ENCODE measurements around the gene CREB3L4. TPM values are rescaled to one million over a fixed set of nuclear protein-coding genes. Genes with fewer than 3 reads are reported as not detected.
"Not testable (repeated sequence)": the region's sequence is repeated elsewhere in the genome, so short reads cannot be mapped to it uniquely, and the experiment has no call there.

Gene CREB3L4
- total RNA-seq, 1 donor from 2014 or later, result 4.1 TPM

DNA sequence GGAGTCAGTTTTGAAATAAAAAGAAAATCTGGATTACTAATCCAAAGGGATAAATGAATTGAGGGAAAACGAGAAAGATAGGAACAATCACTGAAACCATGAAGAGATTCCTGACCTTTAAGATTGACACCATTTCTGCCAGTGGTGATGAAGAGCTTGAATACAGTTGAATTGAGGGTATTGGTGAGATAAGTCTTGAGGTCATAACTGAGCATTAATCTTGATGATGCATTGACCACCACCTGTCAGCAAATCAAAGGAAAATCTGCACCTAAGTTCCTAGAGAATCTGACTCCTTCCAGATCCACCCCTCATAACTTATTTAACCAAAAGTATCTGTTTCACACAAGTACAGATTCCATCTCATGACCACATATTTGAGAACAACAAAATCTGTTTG lies 44.4 kb downstream of the CREB3L4 start:
- intact Hi-C loops (cut with DNase I), result no loop called here
- DNase-seq, result no peak
- ATAC-seq (ENCODE audit: poor library complexity), result no peak

DNA sequence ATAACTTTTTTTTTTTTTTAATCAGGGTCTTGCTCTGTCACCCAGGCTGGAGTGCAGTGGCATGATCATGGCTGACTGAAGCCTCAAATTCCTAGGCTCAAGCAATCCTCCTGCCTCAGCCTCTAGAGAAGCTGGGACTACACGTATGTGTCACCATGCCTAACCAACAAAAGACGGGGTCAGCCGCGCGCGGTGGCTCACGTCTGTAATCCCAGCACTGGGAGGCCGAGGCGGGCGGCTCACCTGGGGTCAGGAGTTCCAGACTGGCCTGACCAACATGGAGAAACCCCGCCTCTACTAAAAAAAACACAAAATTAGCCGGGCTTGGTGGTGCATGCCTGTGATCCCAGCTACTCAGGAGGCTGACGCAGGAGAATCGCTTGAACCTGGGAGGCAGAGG lies 44.8 kb downstream of the CREB3L4 start:
- DNase-seq; ATAC-seq (ENCODE audit: poor library complexity); intact Hi-C loops (cut with DNase I): not testable (repeated sequence)

DNA sequence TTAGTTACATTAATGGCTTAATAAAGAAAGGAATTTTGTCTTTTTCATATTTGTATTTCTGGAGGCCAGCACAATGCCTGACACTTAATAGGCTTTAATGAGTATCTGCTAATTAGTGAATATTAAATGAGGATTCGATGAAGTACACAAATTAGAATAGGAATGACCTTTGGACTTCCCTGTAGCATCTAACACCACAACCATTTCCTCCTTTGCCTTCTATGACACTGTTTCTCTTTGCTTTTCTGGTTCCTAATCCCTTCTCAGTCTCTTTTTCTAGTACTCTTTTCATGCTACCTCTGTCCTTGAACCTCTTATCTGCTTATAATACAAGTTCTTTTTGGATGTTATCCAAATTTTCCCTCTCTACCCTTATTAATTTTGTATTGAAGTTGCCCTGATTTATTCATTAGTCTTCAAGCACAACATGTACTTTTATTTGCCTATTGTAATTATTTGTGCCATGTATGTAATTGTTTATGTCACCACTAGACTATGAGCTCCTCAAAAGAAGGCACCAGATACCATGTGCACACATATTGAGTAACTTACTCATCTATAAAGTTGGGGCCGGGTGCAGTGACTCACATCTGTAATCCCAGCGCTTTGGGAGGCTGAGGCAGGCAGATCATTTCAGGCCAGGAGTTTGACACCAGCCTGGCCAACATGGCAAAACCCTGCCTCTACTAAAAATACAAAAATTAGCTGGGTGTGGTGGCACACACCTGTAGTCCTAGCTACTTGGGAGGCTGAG lies 46.6 kb downstream of the CREB3L4 start:
- ATAC-seq (ENCODE audit: poor library complexity) (no peak), DNase-seq (no peak)
- intact Hi-C loops (cut with DNase I), result no loop called here

DNA sequence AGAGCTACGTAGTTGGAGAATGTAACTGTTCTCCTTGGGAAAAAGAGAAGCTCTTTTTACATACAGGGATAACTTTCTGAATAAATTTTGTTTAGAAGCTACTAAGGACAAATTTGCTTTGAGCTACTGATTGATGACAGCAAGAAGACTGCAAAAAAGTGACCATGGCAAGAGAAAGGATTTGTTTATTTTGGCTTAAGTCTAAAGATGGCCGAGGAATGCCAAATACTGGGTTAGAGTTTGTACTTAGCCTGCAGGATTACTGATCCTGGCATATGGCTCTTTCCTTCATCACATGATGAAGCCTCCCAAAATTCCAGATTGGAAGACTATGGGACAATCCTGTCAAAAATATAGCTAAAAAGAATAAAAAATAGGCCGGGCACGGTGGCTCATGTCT lies 51.6 kb downstream of the CREB3L4 start:
- no peak for ATAC-seq (ENCODE audit: poor library complexity)
- intact Hi-C loops (cut with DNase I), result no loop called here
- DNase-seq, result no peak

DNA sequence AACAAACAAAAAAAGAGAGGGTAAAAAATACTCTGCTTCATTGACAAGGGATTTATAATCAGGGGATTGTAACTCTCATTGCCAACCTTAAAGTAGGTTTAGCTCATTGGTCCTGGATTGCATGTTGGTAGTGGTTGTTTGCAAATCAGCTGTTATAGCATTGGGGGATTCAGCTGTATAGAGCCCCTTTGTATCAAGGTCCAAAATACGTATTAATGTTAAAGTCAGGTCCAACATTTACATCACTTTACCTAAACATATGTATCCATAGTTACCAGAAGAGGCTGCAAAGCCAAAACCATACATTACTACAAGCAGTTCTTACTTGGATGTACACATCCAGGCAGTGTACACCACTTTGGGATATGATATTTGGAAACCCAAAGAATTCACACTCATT lies 52.2 kb downstream of the CREB3L4 start:
- DNase-seq, result no peak
- intact Hi-C loops (cut with DNase I), result no loop called here
- ATAC-seq (ENCODE audit: poor library complexity), result no peak

Small RNAs within 50 kb of the gene (microRNA-seq; reads per million reads assigned to microRNA genes)
- gene MIR6737, result not detected

Other genes with a start within 250 kb of the CREB3L4 start
- 31.8 TPM for gene INTS3, start 239.9 kb upstream of the CREB3L4 start, total RNA-seq
- 12.0 TPM for gene SLC27A3, start 192.5 kb upstream of the CREB3L4 start, total RNA-seq
- gene GATAD2B, start 44.9 kb upstream of the CREB3L4 start, total RNA-seq, result 30.1 TPM
- gene DENND4B, start 21.2 kb upstream of the CREB3L4 start, total RNA-seq, result 45.5 TPM
- gene CRTC2, start 9.3 kb upstream of the CREB3L4 start, total RNA-seq, result 20.8 TPM
- gene SLC39A1, start 4.4 kb upstream of the CREB3L4 start, total RNA-seq, result 46.9 TPM
- 69.6 TPM for gene JTB, start 9.8 kb downstream of the CREB3L4 start, total RNA-seq
- gene RAB13, start 18.4 kb downstream of the CREB3L4 start, total RNA-seq, result 59.9 TPM
- 788 TPM for gene RPS27, start 22.9 kb downstream of the CREB3L4 start, total RNA-seq
- gene NUP210L, start 187.2 kb downstream of the CREB3L4 start, total RNA-seq, result 0.43 TPM
- 80.9 TPM for gene TPM3, start 224.2 kb downstream of the CREB3L4 start, total RNA-seq
- gene CFAP141, start 238.4 kb downstream of the CREB3L4 start, total RNA-seq, result not detected

All from Right ventricle myocardium superior (tissue), 1 donor.